Heart left ventricle (tissue), 16 donors: ENCODE measurements around the gene ENO1. TPM values are rescaled to one million over a fixed set of nuclear protein-coding genes. Genes with fewer than 3 reads are reported as not detected.

Experiments used
- ATAC-seq, 4 donors: fragments of 200-7000 bp; cut with Tn5 transposase; one replicate each; pipeline ENCODE4 v1.9.1; 2020 to 2022; ENCODE audit warnings: moderate library complexity in 4 of 4, mild to moderate bottlenecking in 3 of 4, moderate number of reproducible peaks in 1 of 4
- DNase-seq, 5 donors: peaks; one replicate each; pipeline ENCODE4 v3.0.0-alpha.2; 2020
- H3K27ac ChIP-seq, 12 donors: fragments of 200-600 bp; sonication (generic) in 4 of 12; one replicate each; pipeline versions ENCODE4 v1.5.0 to v1.8.0; 2016 to 2022; ENCODE audit warnings: mild to moderate bottlenecking in 2 of 12
- H3K27me3 ChIP-seq, 9 donors: fragments of 200-600 bp; sonication (generic) in 2 of 9; one replicate each; pipeline versions ENCODE4 v1.5.1 to v1.8.0; 2016 to 2022; ENCODE audit warnings: mild to moderate bottlenecking in 3 of 9
- H3K36me3 ChIP-seq, 9 donors: fragments of 200-600 bp; sonication (generic) in 2 of 9; one replicate each; pipeline versions ENCODE4 v1.5.0 to v1.8.0; 2018 to 2022; ENCODE audit warnings: mild to moderate bottlenecking in 2 of 9
- H3K4me1 ChIP-seq, 12 donors: fragments of 200-600 bp; sonication (generic) in 4 of 12; one replicate each; pipeline versions ENCODE4 v1.5.0 to v1.8.0; 2016 to 2022; ENCODE audit warnings: mild to moderate bottlenecking in 3 of 12
- H3K4me3 ChIP-seq, 12 donors: fragments of 200-600 bp; sonication (generic) in 4 of 12; one replicate each; pipeline versions ENCODE4 v1.5.0 to v1.8.0; 2017 to 2022; ENCODE audit warnings: mild to moderate bottlenecking in 9 of 12, moderate library complexity in 4 of 12
- H3K9me3 ChIP-seq, 12 donors: fragments of 200-600 bp; sonication (generic) in 4 of 12; one replicate each; pipeline versions ENCODE4 v1.5.0 to v1.8.0; 2016 to 2022; ENCODE audit warnings: mild to moderate bottlenecking in 1 of 12
- POLR2A ChIP-seq, 2 donors: fragments of 450-650 bp; IDR thresholded peaks; one replicate each; pipeline ENCODE4 v1.6.1; 2017; ENCODE audit warnings: antibody characterized with exemption in 2 of 2, mild to moderate bottlenecking in 2 of 2, moderate library complexity in 2 of 2
- WGBS, 4 donors: extraction: QIAGEN DNeasy Blood & Tissue Kit in 2 of 4; methylation state at CpG; one replicate each; pipeline versions ENCODE4 v1.1.5 to v1.1.7; 2013 to 2018; 5-methylcytosine and 5-hydroxymethylcytosine counted together
- intact Hi-C, 10 donors: fragments of 100-400 bp; cut with DNase I; formaldehyde crosslinking; loops; one replicate each; pipeline versions ENCODE4 v1.11.1 to v1.14.2; 2022
- polyA plus RNA-seq, 2 donors: library from polyadenylated mRNA; stranded (reverse); fragments of 200-250 nt; gene quantifications; one replicate each; pipeline ENCODE4 v1.2.3, GENCODE V29; 2013
- total RNA-seq, 9 donors: library from RNA; depleted of rRNA in 2 of 9; stranded (reverse); fragments of >200 nt in 2 of 9; fragmentation: NEBNext Ultra II Directional in 3 of 9; extraction: Animal tissue kit (Norgen Biotek cat#: 25700) in 3 of 9; gene quantifications; one replicate each; pipeline versions ENCODE4 v1.1.0 to v1.2.4, GENCODE V29; 2016 to 2023
- TF ChIP-seq, protein P1 (sequence below), 12 donors: fragments of 200-600 bp; sonication (generic) in 4 of 12; IDR thresholded peaks; one replicate each; pipeline versions ENCODE4 v1.5.0 to v1.8.0; 2018 to 2022; ENCODE audit warnings: antibody characterized with exemption in 12 of 12, mild to moderate bottlenecking in 5 of 12
- donor health status: ischemic (EF 13 %, LVEDD 7.1; RV severe dilation, severe dysfunction).
- donor health status: healthy with polysubstance abuse.
- donor health status: DM: no; HTN: yes; CAD: no.
- donor health status: DM: no; HTN: no; CAD: no.
- donor health status: ischemic (EF 25% LVEDD 6.9; RV normal size, moderate dysfunction).
- donor health status: ischemic (EF 25% LVEDD 5.7; RV mildly dilated, moderate dysfunction).
- donor health status: healthy.
- donor health status: DM: yes; HTN: yes; CAD: no.
- donor health status: ischemic (EF 35%, LVEDD 5.7; RV mildly dilated, moderate dysfunction).
- donor health status: nonischemic (EF 11% LVEDD 7.7; RV severe dilation, severe dysfunction).
- donor health status: DM: yes; HTN: yes; CAD: no.
- donor health status: PGD.
- donor health status: ischemic (EF 29% LVEDD 5.4; RV normal size, mild dysfunction).
- donor health status: nonischemic (EF 23%, LVEDD 6.1; RV moderate dilation, normal function).

The ENO1 gene
- total and polyA plus RNA-seq, 11 donors, result 71.1 to 557 (median 174) TPM

DNA sequence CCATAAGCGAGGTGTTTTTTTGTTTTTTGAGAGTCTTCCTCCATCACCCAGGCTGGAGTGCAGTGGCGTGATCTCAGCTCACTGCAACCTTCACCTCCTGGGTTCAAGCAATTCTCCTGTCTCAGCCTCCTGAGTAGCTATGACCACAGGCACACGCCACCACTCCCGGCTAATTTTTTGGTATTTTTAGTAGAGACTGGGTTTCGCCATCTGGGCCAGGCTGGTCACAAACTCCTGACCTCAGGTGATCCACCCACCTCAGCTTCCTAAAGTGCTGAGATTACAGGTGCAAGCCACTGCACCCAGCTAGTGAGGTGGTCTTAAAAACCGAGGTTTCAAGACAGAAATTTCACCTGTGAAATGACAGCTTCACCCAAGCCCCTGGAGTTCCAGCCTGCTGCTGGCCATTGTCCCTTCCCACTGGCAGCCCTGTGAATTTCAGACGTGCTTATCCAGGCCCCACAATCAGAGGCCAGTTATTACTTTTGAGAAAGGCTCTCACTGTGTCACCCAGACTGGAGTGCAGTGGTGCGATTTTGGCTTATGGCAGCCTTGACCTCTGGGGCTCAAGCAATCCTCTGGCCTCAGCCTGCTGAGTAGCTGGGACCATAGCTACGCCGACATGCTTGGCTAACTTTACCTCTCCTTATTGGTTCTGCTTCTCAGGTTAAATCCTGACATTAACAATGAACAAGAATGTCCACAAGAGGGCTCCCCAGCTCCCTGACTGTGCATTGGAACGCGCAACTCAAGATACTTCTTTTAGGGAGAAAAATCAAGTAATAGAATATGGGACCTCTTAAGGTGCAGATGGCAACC lies 19.4 kb downstream of the ENO1 start:
- ATAC-seq (peak in 3 of 4 donors; percentile 17 to 35 (median 26)), DNase-seq (no peak)
- peaks cover 0 to 29% (median 22%) of the 10 kb centered on the region in 12 donors for H3K4me1 ChIP-seq
- H3K9me3 ChIP-seq, result no peaks in the 10 kb centered on the region
- WGBS, 4 donors, result 67 to 73% (median 72%) methylated on average over 12 of the region's 12 CpGs
- intact Hi-C loops, result loop anchor here in 6 of 10 donors (2.0 to 10.0 kb wide), 7 partner anchors 14 to 882 kb away; partner anchors contain the start of gene RERE (in 2 of the 6)
- TF ChIP-seq POLR2A (IDR thresholded peaks at IDR 0.05), result no peak
- TF ChIP-seq, protein P1, sequence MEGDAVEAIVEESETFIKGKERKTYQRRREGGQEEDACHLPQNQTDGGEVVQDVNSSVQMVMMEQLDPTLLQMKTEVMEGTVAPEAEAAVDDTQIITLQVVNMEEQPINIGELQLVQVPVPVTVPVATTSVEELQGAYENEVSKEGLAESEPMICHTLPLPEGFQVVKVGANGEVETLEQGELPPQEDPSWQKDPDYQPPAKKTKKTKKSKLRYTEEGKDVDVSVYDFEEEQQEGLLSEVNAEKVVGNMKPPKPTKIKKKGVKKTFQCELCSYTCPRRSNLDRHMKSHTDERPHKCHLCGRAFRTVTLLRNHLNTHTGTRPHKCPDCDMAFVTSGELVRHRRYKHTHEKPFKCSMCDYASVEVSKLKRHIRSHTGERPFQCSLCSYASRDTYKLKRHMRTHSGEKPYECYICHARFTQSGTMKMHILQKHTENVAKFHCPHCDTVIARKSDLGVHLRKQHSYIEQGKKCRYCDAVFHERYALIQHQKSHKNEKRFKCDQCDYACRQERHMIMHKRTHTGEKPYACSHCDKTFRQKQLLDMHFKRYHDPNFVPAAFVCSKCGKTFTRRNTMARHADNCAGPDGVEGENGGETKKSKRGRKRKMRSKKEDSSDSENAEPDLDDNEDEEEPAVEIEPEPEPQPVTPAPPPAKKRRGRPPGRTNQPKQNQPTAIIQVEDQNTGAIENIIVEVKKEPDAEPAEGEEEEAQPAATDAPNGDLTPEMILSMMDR (IDR thresholded peaks at IDR 0.05), result peak; percentile 41 to 79 (median 61)
- no peaks in the 10 kb centered on the region for H3K27me3 ChIP-seq
- no peak overlapping the region for H3K4me3 ChIP-seq
- peak overlapping the region in 10 of 12 donors; percentile 6 to 64 (median 43) for H3K27ac ChIP-seq
- peaks cover 7 to 76% (median 58%) of the 10 kb centered on the region in 9 donors for H3K36me3 ChIP-seq

DNA sequence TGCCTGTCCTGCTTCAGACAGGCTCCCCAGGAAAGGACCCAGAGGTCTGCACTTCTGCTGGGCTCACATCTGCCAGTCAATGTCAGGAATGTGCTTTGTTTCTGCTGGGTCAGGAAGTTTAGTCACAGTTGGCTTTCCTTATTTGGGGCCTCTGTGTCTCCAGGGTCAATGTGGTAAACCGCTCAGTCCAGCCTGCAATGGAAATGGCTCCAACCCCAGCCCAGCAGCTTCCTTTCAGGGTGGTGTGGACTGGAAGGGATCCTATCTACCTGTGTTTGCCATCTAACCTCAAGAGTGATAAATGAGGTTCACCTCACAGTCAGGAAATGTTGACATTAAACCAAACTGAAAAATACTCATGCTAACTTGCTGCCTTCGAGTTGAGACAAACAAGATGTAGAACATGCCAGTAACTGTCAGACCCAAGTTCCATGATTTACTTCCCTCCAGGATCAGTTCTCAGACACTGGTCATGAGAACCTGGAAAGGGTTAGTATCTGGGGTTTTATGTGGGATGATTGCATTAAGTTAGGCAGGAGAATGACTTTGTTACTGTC lies 20.3 kb downstream of the ENO1 start:
- DNase-seq (peak in 4 of 5 donors; percentile 47 to 56 (median 50)), ATAC-seq (peak; percentile 55 to 86 (median 68))
- peak overlapping the region in 11 of 12 donors; percentile 8 to 64 (median 44) for H3K27ac ChIP-seq
- WGBS, 4 donors, result 13 to 28% (median 20%) methylated on average over 2 of the region's 2 CpGs
- no peak overlapping the region for H3K4me3 ChIP-seq
- no peaks in the 10 kb centered on the region for H3K27me3 ChIP-seq
- TF ChIP-seq, protein P1 (IDR thresholded peaks at IDR 0.05), result no peak
- TF ChIP-seq POLR2A (IDR thresholded peaks at IDR 0.05), result no peak
- peaks cover 1 to 67% (median 49%) of the 10 kb centered on the region in 9 donors for H3K36me3 ChIP-seq
- intact Hi-C loops, result loop anchor here in 6 of 10 donors (2.0 to 10.0 kb wide), 7 partner anchors 15 to 881 kb away; partner anchors contain the start of gene RERE (in 2 of the 6)
- H3K4me1 ChIP-seq, result peaks cover 0 to 29% (median 22%) of the 10 kb centered on the region in 12 donors
- H3K9me3 ChIP-seq, result no peaks in the 10 kb centered on the region

DNA sequence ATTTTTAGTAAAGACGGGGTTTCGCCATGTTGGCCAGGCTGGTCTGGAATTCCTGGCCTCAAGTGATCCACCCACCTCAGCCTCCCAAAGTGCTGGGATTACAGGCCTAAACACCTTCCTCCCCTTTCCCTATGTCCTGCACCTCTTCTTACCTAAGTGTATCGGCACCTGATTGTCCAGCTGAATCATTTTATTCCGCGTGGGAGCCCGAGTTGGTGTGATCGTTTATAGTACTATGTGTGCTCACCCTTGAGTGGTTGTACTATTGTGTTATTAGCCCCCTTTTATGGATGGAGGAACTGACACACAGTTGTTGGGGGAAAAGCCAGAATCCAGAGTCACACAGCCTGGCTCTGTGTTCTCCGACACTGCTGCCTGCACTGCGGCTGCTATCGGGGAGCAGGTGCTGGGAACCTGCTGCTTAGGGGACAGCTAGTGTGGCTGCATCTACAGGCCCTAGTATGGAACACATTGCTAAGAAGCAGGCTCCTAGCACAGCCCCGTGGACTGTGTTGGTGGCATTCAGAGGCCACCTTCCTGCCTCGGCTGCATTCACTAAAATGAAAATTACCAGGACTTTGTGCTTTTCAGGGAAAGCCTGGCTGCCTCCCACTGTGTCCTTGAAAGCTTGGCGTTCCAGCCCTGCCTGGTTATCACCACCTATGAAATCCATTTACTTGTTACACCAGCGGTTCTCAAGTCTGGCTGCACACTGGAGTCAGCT lies 21.6 kb downstream of the ENO1 start:
- peaks cover 0 to 53% (median 35%) of the 10 kb centered on the region in 9 donors for H3K36me3 ChIP-seq
- no peaks in the 10 kb centered on the region for H3K27me3 ChIP-seq
- H3K4me1 ChIP-seq, result peaks cover 0 to 29% (median 22%) of the 10 kb centered on the region in 12 donors
- no peaks in the 10 kb centered on the region for H3K9me3 ChIP-seq
- H3K27ac ChIP-seq, result peak overlapping the region in 8 of 12 donors; percentile 8 to 64 (median 45)
- intact Hi-C loops, result loop anchor here in 4 of 10 donors (5.0 to 10.0 kb wide), 5 partner anchors 40 to 880 kb away; partner anchors contain the start of gene RERE (in 2 of the 4)
- ATAC-seq (no peak), DNase-seq (no peak)
- H3K4me3 ChIP-seq, result no peak overlapping the region
- TF ChIP-seq, protein P1 (IDR thresholded peaks at IDR 0.05), result no peak
- no peak for TF ChIP-seq POLR2A (IDR thresholded peaks at IDR 0.05)
- 86 to 88% (median 87%) methylated on average over 14 of the region's 14 CpGs for WGBS, 4 donors
